Lung (tissue), 12 donors: ENCODE results near the gene DNAJB6. TPM values are rescaled to one million over a fixed set of nuclear protein-coding genes. Genes with fewer than 3 reads are reported as not detected.

ENCODE experiments used
- ATAC-seq: fragments of 200-7000 bp; cut with Tn5 transposase; one replicate; pipeline ENCODE4 v1.9.1; 2020; ENCODE audit warnings: moderate number of reproducible peaks; ENCODE audit not compliant: insufficient read depth, low FRiP score
- DNase-seq, 3 donors: peaks; one replicate each; pipeline ENCODE4 v3.0.0-alpha.2; 2013 to 2017
- H3K27ac ChIP-seq, 2 donors: one replicate each; pipeline ENCODE4 v1.5.1; 2013; ENCODE audit warnings: mild to moderate bottlenecking in 2 of 2, moderate library complexity in 2 of 2, control low read depth in 1 of 2, inconsistent platforms in 1 of 2, low read depth in 1 of 2, low read length in 1 of 2
- H3K27me3 ChIP-seq, 3 donors: one replicate each; pipeline ENCODE4 v1.5.1; 2013; ENCODE audit warnings: low read length in 2 of 3; ENCODE audit not compliant: control insufficient read depth in 3 of 3, insufficient read depth in 3 of 3
- H3K36me3 ChIP-seq, 4 donors: one replicate each; pipeline ENCODE4 v1.5.1; 2013; ENCODE audit warnings: low read length in 4 of 4, mild to moderate bottlenecking in 1 of 4, moderate library complexity in 1 of 4; ENCODE audit not compliant: control insufficient read depth in 4 of 4, insufficient read depth in 4 of 4
- H3K4me1 ChIP-seq, 5 donors: one replicate each; pipeline ENCODE4 v1.5.1; 2013; ENCODE audit warnings: low read length in 5 of 5, mild to moderate bottlenecking in 2 of 5, moderate library complexity in 1 of 5; ENCODE audit not compliant: control insufficient read depth in 5 of 5, insufficient read depth in 5 of 5
- H3K4me3 ChIP-seq: one replicate; pipeline ENCODE4 v1.5.1; 2013; ENCODE audit warnings: mild to moderate bottlenecking, control low read depth, moderate library complexity
- H3K9ac ChIP-seq, 2 donors: one replicate each; pipeline ENCODE4 v1.5.1; 2013; ENCODE audit warnings: low read length in 2 of 2, control low read depth in 1 of 2; ENCODE audit not compliant: insufficient read depth in 1 of 2
- H3K9me3 ChIP-seq, 4 donors: one replicate each; pipeline ENCODE4 v1.5.1; 2013; ENCODE audit warnings: low read length in 3 of 4, mild to moderate bottlenecking in 1 of 4, moderate library complexity in 1 of 4; ENCODE audit not compliant: control insufficient read depth in 4 of 4, insufficient read depth in 3 of 4
- WGBS, 2 donors: extraction: QIAGEN DNeasy Blood & Tissue Kit; methylation state at CpG; one replicate each; pipeline ENCODE4 v1.1.7; 2013; 5-methylcytosine and 5-hydroxymethylcytosine counted together
- polyA plus RNA-seq, 2 donors: library from polyadenylated mRNA; stranded (reverse); fragments of 200-250 nt; gene quantifications; one replicate each; pipeline ENCODE4 v1.2.1, GENCODE V29; 2013
- total RNA-seq, 2 donors: library from RNA; depleted of rRNA in 1 of 2; stranded (reverse); fragments of >200 nt in 1 of 2; gene quantifications; one replicate each; pipeline ENCODE4 v1.2.1, GENCODE V29; 2014 to 2021
- TF ChIP-seq, protein P1 (sequence below): IDR thresholded peaks from 2 replicates; pipeline ENCODE4 v1.5.1; 2012; ENCODE audit warnings: mild to moderate bottlenecking; ENCODE audit errors: control extremely low read depth, extremely low read depth
- donor health status: control.
- donor health status: control.
- donor health status: Bipolar disorder and iron deficiency.
- donor health status: healthy.
- donor health status: DM: yes; HTN: yes; CAD: no.

Gene DNAJB6
- total and polyA plus RNA-seq, 4 donors, result 58.1 to 117 (median 83.0) TPM

DNA sequence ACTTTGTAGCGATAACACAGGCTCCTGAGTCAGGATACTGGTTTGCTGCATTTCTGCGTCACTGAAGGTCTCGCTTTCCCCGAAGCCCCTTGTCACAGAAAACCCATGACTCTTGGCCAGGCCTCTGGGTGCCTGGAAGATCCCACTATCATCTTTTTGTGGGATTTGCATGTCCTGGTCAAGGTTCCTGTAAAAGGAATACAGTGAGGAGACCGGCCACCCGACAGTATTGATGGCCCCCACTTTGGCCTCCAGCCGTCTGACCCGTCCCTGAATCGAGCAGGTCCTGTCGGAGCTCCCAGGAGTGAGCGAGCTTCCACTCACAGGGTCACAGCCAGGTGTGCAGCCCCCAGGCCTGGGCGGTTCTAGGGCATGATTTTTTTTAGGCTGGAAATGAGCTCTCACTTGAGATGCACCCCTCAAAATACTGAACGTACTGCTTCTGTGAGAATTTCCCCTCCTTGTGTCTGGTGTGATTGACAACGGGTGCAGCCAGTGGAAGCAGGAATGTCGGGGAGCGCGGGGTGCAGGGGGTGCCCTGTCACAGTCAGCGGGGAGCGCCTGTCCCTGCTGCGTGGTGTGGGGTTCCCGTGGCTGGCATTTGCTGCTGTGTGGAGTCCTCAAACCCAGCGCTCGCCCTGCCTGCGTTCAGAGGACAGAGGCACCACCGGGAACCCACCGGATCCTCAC lies 75.8 kb downstream of the DNAJB6 start:
- 91 to 94% methylated on average over 26 of the region's 26 CpGs for WGBS, 2 donors
- H3K27me3 ChIP-seq, result no peaks in the 10 kb centered on the region

DNA sequence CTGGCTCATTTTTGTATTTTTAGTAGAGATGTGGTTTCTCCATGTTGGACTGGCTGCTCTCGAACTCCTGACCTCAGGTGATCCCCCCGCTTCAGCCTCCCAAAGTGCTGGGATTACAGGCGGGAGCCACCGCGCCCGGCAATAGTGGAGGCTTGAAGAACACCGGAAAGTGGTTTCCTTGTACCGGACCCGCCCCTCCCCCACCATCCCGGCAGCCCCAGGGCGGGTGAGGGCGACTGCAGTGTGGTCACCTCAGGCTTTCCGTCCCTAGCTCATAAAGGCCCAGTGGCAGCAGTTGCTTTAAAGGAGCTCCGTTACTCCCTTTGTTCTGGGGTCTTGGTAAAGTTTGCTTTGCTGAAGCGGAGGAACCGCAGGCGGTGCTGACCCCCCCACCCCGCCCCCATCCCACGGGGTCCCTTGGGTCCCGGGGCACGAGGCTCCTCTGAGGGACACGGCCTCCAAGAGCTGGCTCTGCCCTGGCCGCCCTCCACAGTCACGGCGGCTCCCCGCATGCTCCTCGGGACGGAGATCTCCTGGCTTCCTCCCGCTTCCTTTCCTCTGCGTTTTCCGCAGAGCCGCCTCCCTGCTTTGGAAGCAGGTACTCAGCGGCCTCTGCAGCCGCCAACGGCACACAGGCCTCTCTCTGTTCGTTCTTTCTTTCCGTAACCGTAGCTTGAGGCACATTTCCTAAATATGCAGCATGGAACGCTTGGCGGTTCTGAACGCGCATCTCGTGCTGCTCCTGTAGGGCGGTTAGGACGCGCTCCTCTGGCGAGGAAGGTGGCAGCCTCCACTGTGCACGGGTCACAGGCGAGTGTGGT lies 77.3 kb downstream of the DNAJB6 start:
- no peak overlapping the region for H3K27ac ChIP-seq
- no peaks in the 10 kb centered on the region for H3K4me1 ChIP-seq
- 96 to 97% methylated on average over 49 of the region's 49 CpGs for whole genome bisulfite sequencing, 2 donors
- H3K4me3 ChIP-seq, result no peak overlapping the region
- no peaks in the 10 kb centered on the region for H3K27me3 ChIP-seq
- H3K36me3 ChIP-seq, result peaks cover 0 to 44% (median 11%) of the 10 kb centered on the region in 4 donors
- no peaks in the 10 kb centered on the region for H3K9me3 ChIP-seq
- ATAC-seq, result no peak
- no peak overlapping the region for H3K9ac ChIP-seq
- no peak for DNase-seq
- TF ChIP-seq, protein P1, sequence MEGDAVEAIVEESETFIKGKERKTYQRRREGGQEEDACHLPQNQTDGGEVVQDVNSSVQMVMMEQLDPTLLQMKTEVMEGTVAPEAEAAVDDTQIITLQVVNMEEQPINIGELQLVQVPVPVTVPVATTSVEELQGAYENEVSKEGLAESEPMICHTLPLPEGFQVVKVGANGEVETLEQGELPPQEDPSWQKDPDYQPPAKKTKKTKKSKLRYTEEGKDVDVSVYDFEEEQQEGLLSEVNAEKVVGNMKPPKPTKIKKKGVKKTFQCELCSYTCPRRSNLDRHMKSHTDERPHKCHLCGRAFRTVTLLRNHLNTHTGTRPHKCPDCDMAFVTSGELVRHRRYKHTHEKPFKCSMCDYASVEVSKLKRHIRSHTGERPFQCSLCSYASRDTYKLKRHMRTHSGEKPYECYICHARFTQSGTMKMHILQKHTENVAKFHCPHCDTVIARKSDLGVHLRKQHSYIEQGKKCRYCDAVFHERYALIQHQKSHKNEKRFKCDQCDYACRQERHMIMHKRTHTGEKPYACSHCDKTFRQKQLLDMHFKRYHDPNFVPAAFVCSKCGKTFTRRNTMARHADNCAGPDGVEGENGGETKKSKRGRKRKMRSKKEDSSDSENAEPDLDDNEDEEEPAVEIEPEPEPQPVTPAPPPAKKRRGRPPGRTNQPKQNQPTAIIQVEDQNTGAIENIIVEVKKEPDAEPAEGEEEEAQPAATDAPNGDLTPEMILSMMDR, result no peak

More for the DNA sequence above, 75.8 kb downstream of the DNAJB6 start:
- DNase-seq, result no peak
- no peak overlapping the region for H3K4me3 ChIP-seq
- H3K9ac ChIP-seq, result no peak overlapping the region
- no peaks in the 10 kb centered on the region for H3K4me1 ChIP-seq
- no peak for ATAC-seq
- no peaks in the 10 kb centered on the region for H3K9me3 ChIP-seq
- TF ChIP-seq, protein P1, result no peak
- H3K36me3 ChIP-seq, result peaks cover 0 to 43% (median 11%) of the 10 kb centered on the region in 4 donors
- no peak overlapping the region for H3K27ac ChIP-seq

DNA sequence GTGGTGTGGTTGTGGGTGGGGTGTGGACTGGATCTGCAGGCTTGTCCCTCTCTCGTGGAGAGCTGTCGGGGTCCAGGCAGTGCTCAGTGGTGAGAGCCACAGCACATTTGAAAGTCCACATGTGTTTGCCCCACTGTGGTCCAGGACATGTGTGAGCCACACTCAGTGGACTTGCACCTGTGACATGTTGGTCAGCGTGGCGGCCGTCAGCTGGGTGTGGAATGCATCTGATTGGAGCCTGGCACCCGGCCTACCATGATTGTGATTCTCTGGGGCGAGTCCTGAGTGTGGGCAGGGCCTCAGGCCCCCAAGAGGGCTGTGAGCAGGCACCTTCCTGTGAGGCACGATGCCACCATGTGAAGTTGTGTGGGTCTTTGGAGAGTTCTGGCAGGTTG lies 77.9 kb downstream of the DNAJB6 start:
- no peak overlapping the region for H3K27ac ChIP-seq
- ATAC-seq (no peak), DNase-seq (no peak)
- no peak overlapping the region for H3K9ac ChIP-seq
- no peaks in the 10 kb centered on the region for H3K9me3 ChIP-seq
- H3K36me3 ChIP-seq, result peaks cover 0 to 41% (median 11%) of the 10 kb centered on the region in 4 donors
- H3K27me3 ChIP-seq, result no peaks in the 10 kb centered on the region
- TF ChIP-seq, protein P1, result no peak
- H3K4me3 ChIP-seq, result no peak overlapping the region
- 93 to 95% methylated on average over 8 of the region's 8 CpGs for WGBS, 2 donors
- no peaks in the 10 kb centered on the region for H3K4me1 ChIP-seq
